HG03520 (cell line): ENCODE measurements around the gene TIMM44.
"Not testable (repeated sequence)": the region's sequence is repeated elsewhere in the genome, so short reads cannot be mapped to it uniquely, and the experiment has no call there.

Experiments
- ATAC-seq: cut with Tn5 transposase; IDR thresholded peaks from one replicate; pipeline ENCODE4 v1.9.1; 2021; ENCODE audit warnings: mild to moderate bottlenecking, moderate library complexity; ENCODE audit not compliant: unreplicated experiment

Gene TIMM44

GRCh38 chr19:7953060-7953459 lies 9.6 kb upstream of the TIMM44 start:
- ATAC-seq: no peak

DNA sequence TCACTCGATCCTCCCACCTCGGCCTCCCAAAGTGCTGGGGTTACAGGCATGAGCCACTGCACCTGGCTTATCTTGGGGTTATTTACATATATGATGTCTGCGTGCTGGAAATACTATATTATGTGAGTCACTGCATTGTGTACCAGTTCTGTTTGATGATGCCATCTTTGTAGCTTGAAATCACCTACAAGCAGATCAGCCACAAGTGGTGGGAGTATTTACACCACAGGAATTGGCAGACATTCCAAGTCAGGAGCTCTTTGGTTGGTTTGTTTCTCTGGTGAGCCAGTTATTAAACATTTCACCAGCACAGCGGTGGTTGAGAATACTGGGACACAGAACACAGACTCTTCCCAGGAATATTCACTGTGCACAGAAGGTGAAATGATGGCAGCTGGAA lies 4.5 kb upstream of the TIMM44 start:
- ATAC-seq: no peak

GRCh38 chr19:7944177-7944761 lies 803 bp upstream of the TIMM44 start:
- peak; percentile 10 for ATAC-seq

DNA sequence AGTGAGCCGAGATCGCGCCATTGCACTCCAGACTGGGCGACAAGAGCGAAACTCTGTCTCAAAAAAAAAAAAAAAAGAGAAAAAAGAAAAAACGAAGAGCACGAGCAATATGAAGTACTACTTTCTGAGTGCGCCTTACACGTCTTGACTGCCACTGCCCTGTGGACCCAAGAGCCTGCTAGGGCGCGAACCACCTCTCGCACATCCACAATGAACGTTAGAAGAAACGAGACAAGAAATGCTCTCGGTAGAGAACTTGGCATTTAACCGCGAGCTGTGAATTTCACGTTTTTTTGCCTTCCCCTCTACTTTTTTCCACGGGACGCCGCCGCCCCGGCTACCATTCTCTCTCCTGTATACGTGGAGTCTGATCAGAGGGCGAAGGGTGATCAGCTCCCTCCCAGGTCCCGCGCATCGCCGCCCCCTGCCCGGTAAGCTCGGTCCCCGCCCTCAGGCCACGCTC lies 454 bp downstream of the TIMM44 start:
- ATAC-seq: no peak

- no peak for ATAC-seq
These were observed 1.4 kb downstream of the TIMM44 start for GRCh38 chr19:7941895-7942596.

GRCh38 chr19:7940841-7941240 lies 2.6 kb downstream of the TIMM44 start:
- no peak for ATAC-seq

DNA sequence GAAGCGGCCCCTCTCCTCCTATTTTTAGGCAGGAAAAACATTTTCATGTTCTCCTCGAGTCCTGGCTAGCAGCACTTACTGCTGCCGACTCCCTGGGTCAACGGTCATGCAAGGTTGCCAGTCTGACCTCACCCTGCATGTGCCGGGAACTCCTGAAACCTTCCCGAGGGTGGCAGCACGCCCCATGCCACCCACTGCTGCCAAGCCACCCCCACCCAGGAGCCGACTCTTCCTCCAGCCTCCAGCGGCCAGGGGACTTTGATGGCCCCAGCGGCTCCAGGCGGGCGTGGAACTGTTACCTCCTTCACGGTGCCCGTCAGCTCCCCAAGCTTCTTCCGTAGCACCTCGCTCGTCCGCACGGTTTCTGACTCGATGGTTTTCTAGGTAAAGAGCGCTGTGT lies 8.7 kb downstream of the TIMM44 start:
- ATAC-seq: no peak

DNA sequence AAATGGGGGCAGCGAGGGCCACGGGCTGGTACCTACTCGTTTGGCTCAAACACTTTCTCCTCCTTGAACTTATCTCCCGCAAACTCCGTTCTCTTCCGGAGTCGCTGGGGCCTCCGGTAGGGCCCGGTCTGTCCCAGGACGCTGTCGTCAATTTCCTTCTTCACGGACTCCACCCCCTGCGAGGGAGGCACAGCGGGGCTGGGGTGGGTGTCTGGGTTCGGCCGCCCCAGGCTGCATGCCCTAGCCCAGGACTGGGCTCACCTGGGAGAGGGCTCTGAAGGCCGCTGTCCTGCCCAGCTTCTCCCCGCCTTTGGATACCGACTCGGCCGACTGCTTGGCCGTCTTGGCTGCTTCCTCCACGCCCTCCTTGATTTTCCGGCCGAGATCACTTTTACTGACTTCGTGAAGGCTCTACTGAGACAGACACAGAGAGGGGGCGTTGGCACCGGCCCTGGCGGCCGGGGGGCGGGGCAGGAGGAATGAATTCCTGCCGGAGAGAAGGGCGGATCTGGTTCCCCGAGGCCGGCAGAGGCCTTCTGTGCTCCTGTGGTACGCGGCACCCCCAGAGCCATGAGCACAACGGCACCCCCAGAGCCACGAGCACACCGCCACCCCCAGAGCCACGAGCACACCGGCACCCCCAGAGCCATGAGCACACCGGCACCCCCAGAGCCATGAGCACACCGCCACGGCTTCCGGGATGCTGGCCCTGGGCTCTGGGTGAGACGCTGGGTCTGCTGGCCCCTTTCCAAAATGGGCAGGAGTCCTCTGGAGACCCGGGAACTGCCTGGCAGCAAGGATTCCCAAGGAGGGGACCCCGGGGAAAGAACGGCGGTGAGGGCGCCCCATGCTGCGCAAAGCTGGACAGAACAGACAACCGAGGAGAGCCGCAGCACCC lies 9.4 kb downstream of the TIMM44 start:
- no peak for ATAC-seq

GRCh38 chr19:7933411-7933810 lies 10.1 kb downstream of the TIMM44 start:
- no peak for ATAC-seq

GRCh38 chr19:7932930-7933300 lies 10.6 kb downstream of the TIMM44 start:
- ATAC-seq: no peak

- no peak for ATAC-seq
These were observed 11.1 kb downstream of the TIMM44 start for GRCh38 chr19:7932276-7932929.

DNA sequence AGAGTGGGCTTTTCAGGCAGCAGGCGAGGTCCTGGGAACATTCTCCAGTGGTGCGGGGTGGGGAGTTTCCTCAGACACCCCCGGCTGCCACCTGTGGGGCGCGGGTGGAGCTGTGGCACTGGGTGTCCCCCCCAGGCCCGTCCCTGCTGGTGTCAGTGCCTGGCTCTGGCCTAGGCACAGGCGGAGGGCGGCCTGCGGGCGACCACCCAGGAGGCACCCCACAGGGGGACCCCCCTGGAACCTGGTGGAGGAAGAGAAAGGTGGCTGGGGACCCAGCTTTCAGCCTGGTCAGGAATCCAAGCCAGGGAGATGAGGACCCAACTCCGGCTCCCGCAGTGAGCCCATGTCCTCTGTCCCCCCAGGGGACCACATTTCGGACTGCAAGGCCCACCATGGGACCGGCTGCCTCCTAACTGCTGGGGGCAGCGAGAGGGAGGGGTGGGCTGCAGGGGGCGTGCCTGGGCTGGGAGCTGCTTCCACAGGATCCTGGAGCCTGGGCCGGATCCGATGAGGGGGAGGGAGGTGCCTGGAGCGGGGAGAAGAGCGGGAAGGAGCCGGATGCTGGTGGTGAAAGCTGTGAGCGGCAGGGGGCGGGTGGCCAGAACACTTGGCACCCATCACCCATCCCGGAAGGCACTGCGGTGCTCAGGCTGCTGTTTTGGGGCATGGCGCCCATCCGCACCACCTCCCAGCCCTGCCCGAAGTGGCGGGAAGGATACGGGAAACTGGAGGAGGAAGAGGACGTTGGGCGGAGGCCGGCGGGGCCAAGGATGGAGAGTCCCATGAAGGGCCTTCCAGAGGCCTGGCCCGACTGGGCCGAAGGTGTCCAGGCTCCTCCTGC lies 12.0 kb downstream of the TIMM44 start:
- no peak for ATAC-seq

DNA sequence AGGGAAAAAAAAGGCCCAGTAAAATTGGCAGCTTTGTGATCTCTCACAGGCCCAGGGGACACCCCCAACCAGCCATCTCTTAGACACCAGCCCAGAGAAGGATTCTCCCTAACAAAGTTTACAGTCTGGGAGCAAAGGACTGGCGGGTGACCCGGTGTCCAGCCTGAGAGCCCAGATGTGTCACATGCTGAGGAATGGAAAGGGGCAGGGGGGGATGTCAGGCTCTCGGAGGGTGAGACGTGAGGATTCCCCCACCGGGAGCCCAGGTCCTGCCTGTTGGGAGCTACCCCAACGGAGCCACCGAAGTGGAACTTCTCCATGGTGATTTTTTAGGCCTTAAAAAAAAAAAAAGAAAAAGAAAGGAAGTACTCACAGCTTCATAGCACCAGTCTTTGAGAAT lies 12.7 kb downstream of the TIMM44 start:
- no peak for ATAC-seq

GRCh38 chr19:7930030-7930429 lies 13.4 kb downstream of the TIMM44 start:
- not testable (repeated sequence) for ATAC-seq

GRCh38 chr19:7928741-7929701 lies 14.4 kb downstream of the TIMM44 start:
- no peak for ATAC-seq

- no peak for ATAC-seq
These were observed 15.1 kb downstream of the TIMM44 start for GRCh38 chr19:7928334-7928706.

- ATAC-seq: no peak
These were observed 15.7 kb downstream of the TIMM44 start for GRCh38 chr19:7927605-7928333.

- no peak for ATAC-seq
These were observed 16.5 kb downstream of the TIMM44 start for GRCh38 chr19:7926727-7927604.
